ENCODE results near the gene CD8B2.
"Not testable (repeated sequence)": the region's sequence is repeated elsewhere in the genome, so short reads cannot be mapped to it uniquely, and the experiment has no call there.

CD8B2 gene

GRCh38 chr2:106566050-106566449 is 78.9 kb downstream of the CD8B2 start:
- TF ChIP-seq ZNF155 (tag by site-specific recombination; IDR thresholded peaks at IDR 0.05): no peak
- no peak for TF ChIP-seq ZNF585B (tag by site-specific recombination; IDR thresholded peaks at IDR 0.05)
- TF ChIP-seq SETDB1 (IDR thresholded peaks at IDR 0.05; ENCODE audit: insufficient read length, low read length): peak; percentile 35
- peak; percentile 21; the same call in 1 of the 2 replicates for TF ChIP-seq ZBTB6 (tag by site-specific recombination; IDR thresholded peaks at IDR 0.05)
- TF ChIP-seq, protein P1, sequence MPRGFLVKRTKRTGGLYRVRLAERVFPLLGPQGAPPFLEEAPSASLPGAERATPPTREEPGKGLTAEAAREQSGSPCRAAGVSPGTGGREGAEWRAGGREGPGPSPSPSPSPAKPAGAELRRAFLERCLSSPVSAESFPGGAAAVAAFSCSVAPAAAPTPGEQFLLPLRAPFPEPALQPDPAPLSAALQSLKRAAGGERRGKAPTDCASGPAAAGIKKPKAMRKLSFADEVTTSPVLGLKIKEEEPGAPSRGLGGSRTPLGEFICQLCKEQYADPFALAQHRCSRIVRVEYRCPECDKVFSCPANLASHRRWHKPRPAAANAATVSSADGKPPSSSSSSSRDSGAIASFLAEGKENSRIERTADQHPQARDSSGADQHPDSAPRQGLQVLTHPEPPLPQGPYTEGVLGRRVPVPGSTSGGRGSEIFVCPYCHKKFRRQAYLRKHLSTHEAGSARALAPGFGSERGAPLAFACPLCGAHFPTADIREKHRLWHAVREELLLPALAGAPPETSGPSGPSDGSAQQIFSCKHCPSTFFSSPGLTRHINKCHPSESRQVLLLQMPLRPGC (tag by site-specific recombination; IDR thresholded peaks at IDR 0.05): no peak
- TF ChIP-seq ZFP41 (tag by site-specific recombination; IDR thresholded peaks at IDR 0.05; ENCODE audit: borderline replicate concordance): no peak
- TF ChIP-seq ZNF548 (tag by site-specific recombination; IDR thresholded peaks at IDR 0.05): no peak
- no peak for TF ChIP-seq ZNF146 (tag by site-specific recombination; IDR thresholded peaks at IDR 0.05)
- no peak for TF ChIP-seq ZNF132 (tag by site-specific recombination; IDR thresholded peaks at IDR 0.05; ENCODE audit: borderline replicate concordance)
- no peak for TF ChIP-seq KLF9 (tag by site-specific recombination; IDR thresholded peaks at IDR 0.05; ENCODE audit: low read depth)
- no peak for TF ChIP-seq GLIS2 (tag by site-specific recombination; IDR thresholded peaks at IDR 0.05)
- TF ChIP-seq ZNF112 (tag by site-specific recombination; IDR thresholded peaks at IDR 0.05): no peak
- TF ChIP-seq ZNF248 (tag by site-specific recombination; IDR thresholded peaks at IDR 0.05): no peak

GRCh38 chr2:106566484-106566883 is 79.3 kb downstream of the CD8B2 start:
- H3K27ac ChIP-seq (ENCODE audit: extremely low read depth, low read depth, low read length); H3K9me3 ChIP-seq (ENCODE audit: control insufficient read depth, insufficient read depth, low read depth, low read length); POLR2A ChIA-PET; H3K4me1 ChIP-seq (ENCODE audit: control insufficient read depth, insufficient read depth, low read length); H3K36me3 ChIP-seq (ENCODE audit: control insufficient read depth in 2 of 2, insufficient read depth in 1 of 2, low read length in 2 of 2); H3K4me3 ChIP-seq (ENCODE audit: low read depth, low read length): not testable (repeated sequence)
- TF ChIP-seq ZNF366 (tag by site-specific recombination; conservative IDR thresholded peaks at IDR 0.05) (peak; percentile 91), ZNF335 (tag by site-specific recombination; conservative IDR thresholded peaks at IDR 0.05) (peak; percentile 20; the same call in 1 of the 2 replicates)
- CTCF ChIA-PET: interaction anchor here (0.8 to 7.2 kb wide), 2 partner anchors 15 to 24 kb away, joined by 4 to 91 read pairs; no protein-coding TSS in a partner anchor

More at GRCh38 chr2:106566050-106566449, 78.9 kb downstream of the CD8B2 start:
- ChIA-PET CTCF (interaction anchor here (0.6 to 7.2 kb wide), 6 partner anchors 15 to 457 kb away, joined by 3 to 91 read pairs (median 4); no protein-coding TSS in a partner anchor), POLR2A (no interaction called here)
- Histone ChIP-seq H3K27ac (ENCODE audit: extremely low read depth, low read depth, low read length) (no peak overlapping the region), H3K9me3 (ENCODE audit: control insufficient read depth, insufficient read depth, low read depth, low read length) (no peaks in the 10 kb centered on the region), H3K4me3 (ENCODE audit: low read depth, low read length) (no peak overlapping the region), H3K4me1 (ENCODE audit: control insufficient read depth, insufficient read depth, low read length) (no peaks in the 10 kb centered on the region), H3K36me3 (ENCODE audit: control insufficient read depth in 2 of 2, insufficient read depth in 1 of 2, low read length in 2 of 2) (no peaks in the 10 kb centered on the region)

DNA sequence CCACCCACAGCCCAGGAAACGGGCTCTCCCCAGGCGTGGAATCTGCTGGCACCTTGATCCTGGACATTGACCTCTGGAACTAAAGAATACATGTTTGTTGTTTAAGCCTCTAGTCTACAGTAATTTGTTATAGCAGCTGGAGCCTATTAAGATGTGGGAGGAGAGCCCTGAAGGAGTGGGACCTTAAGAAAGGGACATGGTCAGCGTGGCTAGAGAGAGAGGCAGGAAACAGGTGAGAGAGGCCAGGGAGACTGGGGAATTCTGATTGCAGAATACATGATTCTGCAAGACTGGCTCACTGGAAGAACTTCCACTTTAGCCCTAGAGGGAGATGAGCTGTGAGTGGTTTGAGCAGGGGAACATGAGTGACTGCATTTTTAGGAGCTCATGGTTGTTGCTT is 83.2 kb downstream of the CD8B2 start:
- Histone ChIP-seq H3K27ac (ENCODE audit: extremely low read depth, low read depth, low read length) (no peak overlapping the region), H3K9me3 (ENCODE audit: control insufficient read depth, insufficient read depth, low read depth, low read length) (no peaks in the 10 kb centered on the region), H3K36me3 (ENCODE audit: control insufficient read depth in 2 of 2, insufficient read depth in 1 of 2, low read length in 2 of 2) (no peaks in the 10 kb centered on the region), H3K4me1 (ENCODE audit: control insufficient read depth, insufficient read depth, low read length) (no peaks in the 10 kb centered on the region), H3K4me3 (ENCODE audit: low read depth, low read length) (no peak overlapping the region)
- ChIA-PET POLR2A (no interaction called here), CTCF (interaction anchor here (4.4 kb wide), 1 partner anchor 12 kb away, joined by 40 read pairs; no protein-coding TSS in a partner anchor)
- TF ChIP-seq ZNF391 (tag by site-specific recombination; IDR thresholded peaks at IDR 0.05; ENCODE audit: borderline replicate concordance, low read depth): no peak
- TF ChIP-seq ZNF274 (IDR thresholded peaks at IDR 0.05; ENCODE audit: low read length): no peak
- no peak for TF ChIP-seq ZNF274 (tag by site-specific recombination; IDR thresholded peaks at IDR 0.05; ENCODE audit: borderline replicate concordance)
- TF ChIP-seq ZNF791 (tag by site-specific recombination; IDR thresholded peaks at IDR 0.05): no peak
- no peak for TF ChIP-seq ZSCAN23 (tag by site-specific recombination; IDR thresholded peaks at IDR 0.05)
- TF ChIP-seq ZNF248 (tag by site-specific recombination; IDR thresholded peaks at IDR 0.05): no peak
- TF ChIP-seq, protein P2, sequence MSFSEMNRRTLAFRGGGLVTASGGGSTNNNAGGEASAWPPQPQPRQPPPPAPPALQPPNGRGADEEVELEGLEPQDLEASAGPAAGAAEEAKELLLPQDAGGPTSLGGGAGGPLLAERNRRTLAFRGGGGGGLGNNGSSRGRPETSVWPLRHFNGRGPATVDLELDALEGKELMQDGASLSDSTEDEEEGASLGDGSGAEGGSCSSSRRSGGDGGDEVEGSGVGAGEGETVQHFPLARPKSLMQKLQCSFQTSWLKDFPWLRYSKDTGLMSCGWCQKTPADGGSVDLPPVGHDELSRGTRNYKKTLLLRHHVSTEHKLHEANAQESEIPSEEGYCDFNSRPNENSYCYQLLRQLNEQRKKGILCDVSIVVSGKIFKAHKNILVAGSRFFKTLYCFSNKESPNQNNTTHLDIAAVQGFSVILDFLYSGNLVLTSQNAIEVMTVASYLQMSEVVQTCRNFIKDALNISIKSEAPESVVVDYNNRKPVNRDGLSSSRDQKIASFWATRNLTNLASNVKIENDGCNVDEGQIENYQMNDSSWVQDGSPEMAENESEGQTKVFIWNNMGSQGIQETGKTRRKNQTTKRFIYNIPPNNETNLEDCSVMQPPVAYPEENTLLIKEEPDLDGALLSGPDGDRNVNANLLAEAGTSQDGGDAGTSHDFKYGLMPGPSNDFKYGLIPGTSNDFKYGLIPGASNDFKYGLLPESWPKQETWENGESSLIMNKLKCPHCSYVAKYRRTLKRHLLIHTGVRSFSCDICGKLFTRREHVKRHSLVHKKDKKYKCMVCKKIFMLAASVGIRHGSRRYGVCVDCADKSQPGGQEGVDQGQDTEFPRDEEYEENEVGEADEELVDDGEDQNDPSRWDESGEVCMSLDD (tag by site-specific recombination; IDR thresholded peaks at IDR 0.05): no peak
- no peak for TF ChIP-seq ZNF585B (tag by site-specific recombination; IDR thresholded peaks at IDR 0.05)
- TF ChIP-seq ZBTB1 (tag by site-specific recombination; IDR thresholded peaks at IDR 0.05): no peak
- TF ChIP-seq KLF1 (tag by site-specific recombination; IDR thresholded peaks at IDR 0.05): no peak
- no peak for TF ChIP-seq ZNF366 (tag by site-specific recombination; conservative IDR thresholded peaks at IDR 0.05)
- no peak for TF ChIP-seq PRDM1 (tag by site-specific recombination; IDR thresholded peaks at IDR 0.05)
